Activated B cell treated with CpG ODN at 0.5 μM for 24 hours (primary cell): Measurements from ENCODE around the gene IREB2. TPM values are rescaled to one million over a fixed set of nuclear protein-coding genes. Genes with fewer than 3 reads are reported as not detected.
"Not testable (repeated sequence)": the region's sequence is repeated elsewhere in the genome, so short reads cannot be mapped to it uniquely, and the experiment has no call there.

ENCODE experiments used
- ATAC-seq: fragments of 200-7000 bp; cut with Tn5 transposase; one replicate; pipeline ENCODE4 v1.10.0; 2021; ENCODE audit warnings: low read depth, mild to moderate bottlenecking, moderate library complexity
- CTCF ChIA-PET: fragments of 350-600 bp; sonication (Branson Sonifier 250); formaldehyde crosslinking; loops from one replicate; lab custom pipeline; 2021; ENCODE audit warnings: antibody characterized with exemption; lab: Charles Lee
- POLR2A ChIA-PET: fragments of 350-600 bp; sonication (Branson Sonifier 250); formaldehyde crosslinking; loops from one replicate; lab custom pipeline; 2021; ENCODE audit warnings: antibody characterized with exemption; lab: Charles Lee
- DNase-seq: peaks from one replicate; pipeline ENCODE4 v3.0.0; 2022
- H3K27ac Mint-ChIP-seq: one replicate; pipeline ENCODE4 v1.8.0; 2020; ENCODE audit warnings: mixed read lengths
- H3K27me3 Mint-ChIP-seq: one replicate; pipeline ENCODE4 v1.8.0; 2021; ENCODE audit warnings: mixed read lengths
- H3K36me3 Mint-ChIP-seq: one replicate; pipeline ENCODE4 v1.8.0; 2021; ENCODE audit warnings: low read depth, mixed read lengths
- H3K4me1 Mint-ChIP-seq: one replicate; pipeline ENCODE4 v1.8.0; 2021; ENCODE audit warnings: mixed read lengths
- H3K4me3 Mint-ChIP-seq: one replicate; pipeline ENCODE4 v1.8.0; 2020; ENCODE audit warnings: mild to moderate bottlenecking, mixed read lengths
- H3K9me3 Mint-ChIP-seq: one replicate; pipeline ENCODE4 v1.8.0; 2020; ENCODE audit warnings: mixed read lengths
- intact Hi-C: fragments of 100-400 bp; cut with micrococcal nuclease; formaldehyde crosslinking; loops from one replicate; pipeline ENCODE4 v1.15.1; 2024
- total RNA-seq: library from RNA; stranded (reverse); gene quantifications from 2 replicates; pipeline ENCODE4 v1.2.3, GENCODE V29; 2022
- TF ChIP-seq, protein P1 (sequence below): fragments of 200-600 bp; IDR thresholded peaks from one replicate; pipeline ENCODE4 v1.8.0; 2022; ENCODE audit warnings: antibody characterized with exemption, mild to moderate bottlenecking

IREB2 gene
- total RNA-seq, 1 donor from 2014 or later, result 75.9 TPM

GRCh38 chr15:78537266-78537905 lies 99.4 kb downstream of the IREB2 start:
- H3K4me3 Mint-ChIP-seq, result no peak overlapping the region
- intact Hi-C loops, result no loop called here
- DNase-seq (no peak), ATAC-seq (no peak)
- no peaks in the 10 kb centered on the region for H3K27me3 Mint-ChIP-seq
- H3K36me3 Mint-ChIP-seq, result peaks cover 20% of the 10 kb centered on the region
- TF ChIP-seq, protein P1, sequence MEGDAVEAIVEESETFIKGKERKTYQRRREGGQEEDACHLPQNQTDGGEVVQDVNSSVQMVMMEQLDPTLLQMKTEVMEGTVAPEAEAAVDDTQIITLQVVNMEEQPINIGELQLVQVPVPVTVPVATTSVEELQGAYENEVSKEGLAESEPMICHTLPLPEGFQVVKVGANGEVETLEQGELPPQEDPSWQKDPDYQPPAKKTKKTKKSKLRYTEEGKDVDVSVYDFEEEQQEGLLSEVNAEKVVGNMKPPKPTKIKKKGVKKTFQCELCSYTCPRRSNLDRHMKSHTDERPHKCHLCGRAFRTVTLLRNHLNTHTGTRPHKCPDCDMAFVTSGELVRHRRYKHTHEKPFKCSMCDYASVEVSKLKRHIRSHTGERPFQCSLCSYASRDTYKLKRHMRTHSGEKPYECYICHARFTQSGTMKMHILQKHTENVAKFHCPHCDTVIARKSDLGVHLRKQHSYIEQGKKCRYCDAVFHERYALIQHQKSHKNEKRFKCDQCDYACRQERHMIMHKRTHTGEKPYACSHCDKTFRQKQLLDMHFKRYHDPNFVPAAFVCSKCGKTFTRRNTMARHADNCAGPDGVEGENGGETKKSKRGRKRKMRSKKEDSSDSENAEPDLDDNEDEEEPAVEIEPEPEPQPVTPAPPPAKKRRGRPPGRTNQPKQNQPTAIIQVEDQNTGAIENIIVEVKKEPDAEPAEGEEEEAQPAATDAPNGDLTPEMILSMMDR, result no peak
- H3K27ac Mint-ChIP-seq, result no peak overlapping the region
- H3K9me3 Mint-ChIP-seq, result no peaks in the 10 kb centered on the region
- ChIA-PET POLR2A (interaction anchor here (0.8 kb wide), 1 partner anchor 239 kb away, joined by 3 read pairs; no protein-coding TSS in a partner anchor), CTCF (no interaction called here)
- H3K4me1 Mint-ChIP-seq, result peaks cover 20% of the 10 kb centered on the region

DNA sequence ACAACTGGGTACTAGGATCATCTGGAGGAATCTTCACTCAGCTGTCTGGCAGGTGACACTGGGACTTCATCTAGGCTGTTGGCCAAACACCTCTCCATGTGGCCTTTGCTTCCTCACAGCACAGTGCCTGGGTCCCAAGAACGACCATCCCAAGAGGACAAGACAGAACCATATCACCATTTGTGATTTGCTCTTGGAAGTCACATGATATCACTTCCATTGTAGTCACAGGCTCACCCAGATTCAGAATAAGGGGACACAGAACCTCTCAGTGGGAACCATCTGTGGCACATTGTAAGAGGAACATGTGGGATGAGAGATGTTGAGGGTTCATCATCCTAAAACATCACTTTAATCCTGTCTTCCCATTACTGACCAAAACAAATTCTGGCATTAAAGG lies 100.3 kb downstream of the IREB2 start:
- DNase-seq, result no peak
- CTCF ChIA-PET, result no interaction called here
- POLR2A ChIA-PET, result interaction anchor here (0.8 kb wide), 1 partner anchor 240 kb away, joined by 3 read pairs; no protein-coding TSS in a partner anchor
- peak overlapping the region; percentile 58 for H3K4me3 Mint-ChIP-seq
- H3K36me3 Mint-ChIP-seq, result peaks cover 29% of the 10 kb centered on the region
- H3K27ac Mint-ChIP-seq, result no peak overlapping the region
- TF ChIP-seq, protein P1, result no peak
- ATAC-seq, result no peak
- intact Hi-C loops, result no loop called here
- no peaks in the 10 kb centered on the region for H3K27me3 Mint-ChIP-seq
- H3K9me3 Mint-ChIP-seq, result no peaks in the 10 kb centered on the region
- H3K4me1 Mint-ChIP-seq, result peaks cover 24% of the 10 kb centered on the region

GRCh38 chr15:78539464-78540140 lies 101.6 kb downstream of the IREB2 start:
- H3K4me1 Mint-ChIP-seq, result peaks cover 24% of the 10 kb centered on the region
- CTCF ChIA-PET, result interaction anchor here (0.9 to 1.6 kb wide), 2 partner anchors 26 to 432 kb away, joined by 3 to 6 read pairs; partner anchors contain the start of gene CHRNA5
- not testable (repeated sequence) for ATAC-seq, H3K27me3 Mint-ChIP-seq, H3K9me3 Mint-ChIP-seq, DNase-seq
- H3K4me3 Mint-ChIP-seq, result peak overlapping the region; percentile 98
- POLR2A ChIA-PET, result interaction anchor here (0.6 to 4.4 kb wide), 19 partner anchors 10 to 772 kb away, joined by 3 to 57 read pairs (median 4); partner anchors contain the start of genes CHRNA5, CTSH, DNAJA4 and HYKK
- peaks cover 37% of the 10 kb centered on the region for H3K36me3 Mint-ChIP-seq
- intact Hi-C loops, result loop anchor here (1.0 to 5.0 kb wide), 4 partner anchors 26 to 333 kb away; partner anchors contain the start of genes CHRNA5, HYKK, IREB2 and MORF4L1
- H3K27ac Mint-ChIP-seq, result peak overlapping the region; percentile 99

- ChIA-PET CTCF (interaction anchor here (0.9 to 1.6 kb wide), 2 partner anchors 25 to 432 kb away, joined by 3 to 6 read pairs; partner anchors contain the start of gene CHRNA5), POLR2A (interaction anchor here (0.5 to 4.4 kb wide), 23 partner anchors 9 to 771 kb away, joined by 3 to 57 read pairs (median 4); partner anchors contain the start of genes CHRNA5, CTSH, DNAJA4 and HYKK)
- ATAC-seq, result peak; percentile 87
- intact Hi-C loops, result loop anchor here (1.0 to 5.0 kb wide), 4 partner anchors 25 to 332 kb away; partner anchors contain the start of genes CHRNA5, HYKK, IREB2 and MORF4L1
- Mint-ChIP-seq H3K4me1 (peaks cover 24% of the 10 kb centered on the region), H3K27ac (peak within 1 kb of the TSS; percentile 99), H3K36me3 (peaks cover 42% of the 10 kb centered on the region), H3K27me3 (no peaks in the 10 kb centered on the region), H3K9me3 (no peaks in the 10 kb centered on the region), H3K4me3 (peak within 1 kb of the TSS; percentile 98)
- TF ChIP-seq, protein P1, result no peak
- DNase-seq, result peak; percentile 97
These were observed 102.3 kb downstream of the IREB2 start, which contains the start of gene PSMA4 for GRCh38 chr15:78540141-78540870. TSS of gene PSMA4 (plus strand) at chr15:78540444. CDS start at chr15:78541928, 1,484 bp downstream.
